SH-SY5Y (cell line): ENCODE measurements around the gene TECPR2.

Source experiments
- GATA2 ChIP-seq: IDR thresholded peaks from 2 replicates; pipeline ENCODE4 v1.6.1; 2011; ENCODE audit warnings: mild to moderate bottlenecking, low read depth, low read length
- GATA3 ChIP-seq: IDR thresholded peaks from 2 replicates; pipeline ENCODE4 v1.6.1; 2011; ENCODE audit warnings: low read depth, mild to moderate bottlenecking, low read length, moderate library complexity

GRCh38 chr14:102326583-102326982 is 36.2 kb upstream of the TECPR2 start:
- TF ChIP-seq GATA3, result no peak
- no peak for TF ChIP-seq GATA2
